ENCODE measurements around the gene SPATA32.

GRCh38 chr17:45309400-45309799, 47.5 kb upstream of the SPATA32 start:
- TF ChIP-seq CTCF (tag by site-specific recombination; IDR thresholded peaks at IDR 0.05) (no peak), ZFP37 (tag by site-specific recombination; IDR thresholded peaks at IDR 0.05) (no peak), ZBTB10 (tag by site-specific recombination; IDR thresholded peaks at IDR 0.05) (no peak), TCF7L2 (IDR thresholded peaks at IDR 0.05; ENCODE audit: borderline replicate concordance, low read depth, low read length) (no peak)

Measured in HEK293 (cell line).